ENCODE results near the gene KRIT1. TPM values are rescaled to one million over a fixed set of nuclear protein-coding genes. Genes with fewer than 3 reads are reported as not detected.
A peak's percentile ranks its signal among the peaks of the same experiment; 100 is the strongest.

KRIT1 gene
- total and polyA plus RNA-seq, 2 of the 13 experiments (the other 11 are each of a cell fraction or from before 2014, with no cell fraction given), result 29.4 to 37.7 TPM

DNA sequence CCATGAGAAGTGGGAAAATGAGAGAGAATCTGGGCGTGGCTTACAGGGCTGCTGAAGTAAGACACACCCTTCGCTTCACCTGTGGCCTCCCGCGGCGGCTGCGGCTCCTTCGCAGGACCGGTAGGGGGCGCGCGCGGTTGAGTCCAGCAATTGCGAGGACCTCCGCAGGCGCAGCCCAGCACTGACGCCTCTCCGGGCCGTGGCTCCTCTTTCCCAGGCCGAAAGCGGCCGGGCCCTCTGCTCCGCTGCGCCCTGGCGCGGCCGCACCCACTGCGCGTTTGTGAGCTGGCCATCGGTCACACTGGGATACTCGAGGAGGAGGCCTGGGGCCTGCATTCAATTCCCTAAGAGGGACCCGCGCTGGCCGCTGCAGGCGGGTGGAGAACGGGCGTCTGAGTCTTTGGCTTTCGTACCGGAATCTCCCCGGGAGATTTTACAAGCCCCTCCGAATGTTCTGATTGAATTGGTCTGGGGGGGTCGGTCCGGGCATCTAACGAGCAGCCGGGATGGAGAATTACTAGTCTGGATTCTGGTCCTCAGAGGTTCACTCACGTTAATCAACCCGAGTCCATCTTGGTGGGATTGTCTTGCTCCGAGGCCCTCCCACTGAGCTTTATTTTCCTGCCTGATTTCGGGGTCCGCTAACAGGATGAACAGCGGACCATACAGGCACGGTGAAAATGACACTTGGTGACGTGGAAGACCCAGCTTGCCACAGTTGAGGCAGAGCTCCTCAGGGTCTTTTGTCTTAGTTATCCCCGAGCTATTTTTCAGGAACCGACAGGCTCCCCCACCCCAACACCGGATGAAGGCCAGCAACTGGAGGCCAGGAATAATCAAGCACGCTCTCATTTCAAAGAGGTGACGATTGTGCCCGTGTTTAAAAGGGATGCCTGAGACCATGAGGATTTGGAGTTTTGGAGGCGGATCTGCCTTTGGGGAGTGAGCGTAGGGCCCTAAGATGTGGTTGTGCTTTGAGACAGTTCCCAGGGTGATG lies 66.5 kb downstream of the KRIT1 start, which contains the start of gene LRRD1 (continued):
- TF ChIP-seq ZNF883 (CRISPR knock-in tag; IDR thresholded peaks at IDR 0.05; ENCODE audit: not compliant biosample characterization) (no peak), RARA (CRISPR knock-in tag; IDR thresholded peaks at IDR 0.05) (0 out of 2 replicates have a peak, but pooled peaks have one; percentile 25), TEAD3 (CRISPR knock-in tag; optimal IDR thresholded peaks at IDR 0.05; ENCODE audit: borderline replicate concordance) (peak; percentile 33), ZNF44 (CRISPR knock-in tag; IDR thresholded peaks at IDR 0.05) (peak; percentile 63; the same call in 1 of the 2 replicates), ZMYM4 (CRISPR knock-in tag; IDR thresholded peaks at IDR 0.05) (peak; percentile 80; the same call in 1 of the 2 replicates), NFYC (CRISPR knock-in tag; IDR thresholded peaks at IDR 0.05) (0 out of 2 replicates have a peak, but pooled peaks have one; percentile 13), HHEX (CRISPR knock-in tag; IDR thresholded peaks at IDR 0.05) (no peak), MTF2 (CRISPR knock-in tag; IDR thresholded peaks at IDR 0.05; ENCODE audit: borderline replicate concordance) (peak; percentile 70; the same call in 1 of the 2 replicates), BCL6 (CRISPR knock-in tag; IDR thresholded peaks at IDR 0.05) (peak; percentile 58; the same call in 1 of the 2 replicates), ZNF549 (CRISPR knock-in tag; IDR thresholded peaks at IDR 0.05) (0 out of 2 replicates have a peak, but pooled peaks have one; percentile 34), ZFYVE20 (CRISPR knock-in tag; IDR thresholded peaks at IDR 0.05; ENCODE audit: borderline replicate concordance, low read depth) (no peak), ZNF274 (CRISPR knock-in tag; IDR thresholded peaks at IDR 0.05) (peak; percentile 50), STAG1 (CRISPR knock-in tag; IDR thresholded peaks at IDR 0.05) (peak; percentile 81), ZNF142 (CRISPR knock-in tag; IDR thresholded peaks at IDR 0.05) (0 out of 2 replicates have a peak, but pooled peaks have one; percentile 51), POGZ (CRISPR knock-in tag; IDR thresholded peaks at IDR 0.05) (peak; percentile 68; the same call in 1 of the 2 replicates), TAF1 (CRISPR knock-in tag; IDR thresholded peaks at IDR 0.05) (peak; percentile 32; the same call in 1 of the 2 replicates), CBX2 (IDR thresholded peaks at IDR 0.05; ENCODE audit: low read depth, low read length) (no peak), CBX2 (CRISPR knock-in tag; IDR thresholded peaks at IDR 0.05; ENCODE audit: low read depth) (no peak), SPEN (CRISPR knock-in tag; IDR thresholded peaks at IDR 0.05; ENCODE audit: low read depth) (peak; percentile 72)
- TF ChIP-seq, protein P1, sequence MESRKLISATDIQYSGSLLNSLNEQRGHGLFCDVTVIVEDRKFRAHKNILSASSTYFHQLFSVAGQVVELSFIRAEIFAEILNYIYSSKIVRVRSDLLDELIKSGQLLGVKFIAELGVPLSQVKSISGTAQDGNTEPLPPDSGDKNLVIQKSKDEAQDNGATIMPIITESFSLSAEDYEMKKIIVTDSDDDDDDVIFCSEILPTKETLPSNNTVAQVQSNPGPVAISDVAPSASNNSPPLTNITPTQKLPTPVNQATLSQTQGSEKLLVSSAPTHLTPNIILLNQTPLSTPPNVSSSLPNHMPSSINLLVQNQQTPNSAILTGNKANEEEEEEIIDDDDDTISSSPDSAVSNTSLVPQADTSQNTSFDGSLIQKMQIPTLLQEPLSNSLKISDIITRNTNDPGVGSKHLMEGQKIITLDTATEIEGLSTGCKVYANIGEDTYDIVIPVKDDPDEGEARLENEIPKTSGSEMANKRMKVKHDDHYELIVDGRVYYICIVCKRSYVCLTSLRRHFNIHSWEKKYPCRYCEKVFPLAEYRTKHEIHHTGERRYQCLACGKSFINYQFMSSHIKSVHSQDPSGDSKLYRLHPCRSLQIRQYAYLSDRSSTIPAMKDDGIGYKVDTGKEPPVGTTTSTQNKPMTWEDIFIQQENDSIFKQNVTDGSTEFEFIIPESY (CRISPR knock-in tag; IDR thresholded peaks at IDR 0.05), result peak; percentile 61; the same call in 1 of the 2 replicates
- TF ChIP-seq, protein P2, sequence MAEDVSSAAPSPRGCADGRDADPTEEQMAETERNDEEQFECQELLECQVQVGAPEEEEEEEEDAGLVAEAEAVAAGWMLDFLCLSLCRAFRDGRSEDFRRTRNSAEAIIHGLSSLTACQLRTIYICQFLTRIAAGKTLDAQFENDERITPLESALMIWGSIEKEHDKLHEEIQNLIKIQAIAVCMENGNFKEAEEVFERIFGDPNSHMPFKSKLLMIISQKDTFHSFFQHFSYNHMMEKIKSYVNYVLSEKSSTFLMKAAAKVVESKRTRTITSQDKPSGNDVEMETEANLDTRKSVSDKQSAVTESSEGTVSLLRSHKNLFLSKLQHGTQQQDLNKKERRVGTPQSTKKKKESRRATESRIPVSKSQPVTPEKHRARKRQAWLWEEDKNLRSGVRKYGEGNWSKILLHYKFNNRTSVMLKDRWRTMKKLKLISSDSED (CRISPR knock-in tag; IDR thresholded peaks at IDR 0.05), result no peak
